H1 (cell line): Measurements from ENCODE around the gene ABI2. TPM values are rescaled to one million over a fixed set of nuclear protein-coding genes. Genes with fewer than 3 reads are reported as not detected.

Experiments
- KDM5A ChIP-seq: fragments of 200-600 bp; IDR thresholded peaks from 2 replicates; pipeline ENCODE4 v1.7.1; 2012; ENCODE audit warnings: mild to moderate bottlenecking, low read length, inconsistent platforms, mixed read lengths
- MAFK ChIP-seq: IDR thresholded peaks from 2 replicates; pipeline ENCODE4 v1.6.1; 2012; ENCODE audit warnings: low read depth, mild to moderate bottlenecking, improper control_type of control experiment, low read length
- polyA plus RNA-seq, 7 experiments: library from polyadenylated mRNA; depleted of rRNA in 3 of 7; stranded (reverse) in 5 of 7; unstranded in 2 of 7; fragments of >200 nt in 5 of 7; fragments of 200-250 nt in 2 of 7; gene quantifications; 1 replicate in 5 of 7; 2 replicates in 1 of 7; 4 replicates in 1 of 7; pipeline versions ENCODE4 v1.2.1 to v1.2.3, GENCODE V29; 2011 to 2013; ENCODE audit warnings: missing spikeins in 2 of 7, mixed read lengths in 2 of 7
- total RNA-seq: library from RNA; stranded (reverse); fragmentation: NEBNext Ultra II Directional; extraction: Animal tissue kit (Norgen Biotek cat#: 25700); gene quantifications from 2 replicates; pipeline ENCODE4 v1.2.1, GENCODE V29; 2021

The ABI2 gene
- total and polyA plus RNA-seq, 2 of the 8 experiments (the other 6 are each of a cell fraction or from before 2014, with no cell fraction given) = 62.3 to 118 TPM

GRCh38 chr2:203347375-203347774, 19.2 kb downstream of the ABI2 start (continued):
- TF ChIP-seq MAFK (no peak), KDM5A (no peak)
